Epithelial cell of proximal tubule (primary cell): ENCODE measurements around the gene PNMT. TPM values are rescaled to one million over a fixed set of nuclear protein-coding genes. Genes with fewer than 3 reads are reported as not detected.

Experiments used
- DNase-seq: peaks from one replicate; pipeline ENCODE4 v3.0.0-alpha.2; 2011; ENCODE audit warnings: low read depth
- H3K4me3 ChIP-seq: 2 replicates; pipeline ENCODE4 v1.5.1; 2011; ENCODE audit warnings: low read depth, mild to moderate bottlenecking, low read length
- total RNA-seq: library from RNA; depleted of rRNA; stranded (reverse); fragments of >200 nt; gene quantifications from 2 replicates; pipeline ENCODE4 v1.2.3, GENCODE V29; 2015
- TF ChIP-seq, protein P1 (sequence below): conservative IDR thresholded peaks from 2 replicates; pipeline ENCODE4 v1.5.1; 2012; ENCODE audit warnings: low read depth, mild to moderate bottlenecking, low read length

The PNMT gene
- total RNA-seq, 1 donor from 2014 or later = not detected

- no peak overlapping the region for H3K4me3 ChIP-seq
- DNase-seq = no peak
- TF ChIP-seq, protein P1, sequence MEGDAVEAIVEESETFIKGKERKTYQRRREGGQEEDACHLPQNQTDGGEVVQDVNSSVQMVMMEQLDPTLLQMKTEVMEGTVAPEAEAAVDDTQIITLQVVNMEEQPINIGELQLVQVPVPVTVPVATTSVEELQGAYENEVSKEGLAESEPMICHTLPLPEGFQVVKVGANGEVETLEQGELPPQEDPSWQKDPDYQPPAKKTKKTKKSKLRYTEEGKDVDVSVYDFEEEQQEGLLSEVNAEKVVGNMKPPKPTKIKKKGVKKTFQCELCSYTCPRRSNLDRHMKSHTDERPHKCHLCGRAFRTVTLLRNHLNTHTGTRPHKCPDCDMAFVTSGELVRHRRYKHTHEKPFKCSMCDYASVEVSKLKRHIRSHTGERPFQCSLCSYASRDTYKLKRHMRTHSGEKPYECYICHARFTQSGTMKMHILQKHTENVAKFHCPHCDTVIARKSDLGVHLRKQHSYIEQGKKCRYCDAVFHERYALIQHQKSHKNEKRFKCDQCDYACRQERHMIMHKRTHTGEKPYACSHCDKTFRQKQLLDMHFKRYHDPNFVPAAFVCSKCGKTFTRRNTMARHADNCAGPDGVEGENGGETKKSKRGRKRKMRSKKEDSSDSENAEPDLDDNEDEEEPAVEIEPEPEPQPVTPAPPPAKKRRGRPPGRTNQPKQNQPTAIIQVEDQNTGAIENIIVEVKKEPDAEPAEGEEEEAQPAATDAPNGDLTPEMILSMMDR = no peak
Measured at GRCh38 chr17:39661744-39662541, 6.3 kb upstream of the PNMT start.

DNA sequence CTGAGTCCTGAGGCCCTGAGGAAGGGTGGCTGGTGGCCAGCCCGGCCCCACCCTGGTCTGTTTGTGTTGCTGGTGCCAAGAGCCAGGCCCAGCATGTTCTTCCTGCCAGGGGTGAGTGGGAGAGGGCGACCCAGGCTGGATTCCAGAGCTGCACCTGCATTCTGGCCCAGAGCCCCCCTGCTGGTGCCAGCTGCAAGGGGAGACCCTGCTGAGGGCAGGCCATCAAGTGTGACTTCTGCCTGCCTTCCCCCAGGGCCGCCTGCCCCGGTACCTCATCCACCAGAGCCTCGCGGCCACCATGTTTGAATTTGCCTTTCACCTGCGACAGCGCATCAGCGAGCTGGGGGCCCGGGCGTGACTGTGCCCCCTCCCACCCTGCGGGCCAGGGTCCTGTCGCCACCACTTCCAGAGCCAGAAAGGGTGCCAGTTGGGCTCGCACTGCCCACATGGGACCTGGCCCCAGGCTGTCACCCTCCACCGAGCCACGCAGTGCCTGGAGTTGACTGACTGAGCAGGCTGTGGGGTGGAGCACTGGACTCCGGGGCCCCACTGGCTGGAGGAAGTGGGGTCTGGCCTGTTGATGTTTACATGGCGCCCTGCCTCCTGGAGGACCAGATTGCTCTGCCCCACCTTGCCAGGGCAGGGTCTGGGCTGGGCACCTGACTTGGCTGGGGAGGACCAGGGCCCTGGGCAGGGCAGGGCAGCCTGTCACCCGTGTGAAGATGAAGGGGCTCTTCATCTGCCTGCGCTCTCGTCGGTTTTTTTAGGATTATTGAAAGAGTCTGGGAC, 5.5 kb upstream of the PNMT start:
- H3K4me3 ChIP-seq = no peak overlapping the region
- TF ChIP-seq, protein P1 = no peak
- no peak for DNase-seq

GRCh38 chr17:39663340-39663687, 4.9 kb upstream of the PNMT start:
- TF ChIP-seq, protein P1 = no peak
- no peak overlapping the region for H3K4me3 ChIP-seq
- DNase-seq = no peak

- peak overlapping the region; percentile 26 for H3K4me3 ChIP-seq
- no peak for DNase-seq
- TF ChIP-seq, protein P1 = no peak
Measured at GRCh38 chr17:39663688-39664580, 4.3 kb upstream of the PNMT start.

DNA sequence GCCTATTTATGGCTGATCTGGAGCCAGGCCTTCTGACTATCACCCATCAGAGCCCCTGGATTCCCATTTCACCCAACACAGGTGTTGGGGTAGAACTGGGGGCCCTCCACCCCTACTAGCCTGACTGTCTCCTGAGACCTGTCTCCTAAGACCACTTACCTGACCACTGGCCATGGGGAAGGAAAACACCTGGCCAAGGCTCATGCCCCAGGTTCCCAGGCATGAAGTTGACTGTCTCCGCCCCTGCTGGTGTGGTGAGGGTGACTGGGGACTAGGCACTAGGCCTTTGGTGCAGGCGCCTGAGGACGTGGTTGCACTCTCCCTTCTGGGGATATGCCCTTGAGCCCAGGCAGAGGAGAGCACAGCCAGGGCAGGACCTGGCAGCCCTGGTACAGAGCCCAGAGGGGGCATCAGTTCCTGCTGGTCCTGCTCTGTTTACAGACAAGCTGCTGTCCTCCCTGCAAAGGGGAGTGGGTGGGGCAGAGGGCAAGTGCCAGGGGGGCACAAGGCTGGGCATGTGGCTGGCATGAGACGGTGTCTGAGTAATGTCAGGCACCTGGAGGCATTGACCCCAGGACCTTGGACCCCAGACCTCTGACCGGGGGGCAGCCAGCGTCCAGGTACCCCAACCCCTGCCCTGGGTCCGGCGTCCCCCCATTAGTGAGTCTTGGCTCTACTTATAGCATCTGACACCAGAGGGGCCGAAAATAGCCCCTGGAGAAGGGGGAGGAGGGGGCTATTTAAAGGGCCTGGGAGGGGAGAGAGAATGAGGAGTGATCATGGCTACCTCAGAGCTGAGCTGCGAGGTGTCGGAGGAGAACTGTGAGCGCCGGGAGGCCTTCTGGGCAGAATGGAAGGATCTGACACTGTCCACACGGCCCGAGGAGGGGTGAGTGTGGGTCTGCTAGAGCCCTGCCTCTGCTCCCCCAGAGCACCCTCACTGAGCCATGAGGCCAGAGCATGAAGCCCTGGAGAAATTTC, 3.4 kb upstream of the PNMT start, which contains the start of gene TCAP:
Gene TCAP, plus strand, starts transcription at position 769 of the 981 bp plus-strand sequence. Its CDS starts 11 bp downstream, at position 780.
- DNase-seq = no peak
- TF ChIP-seq, protein P1 = no peak
- no peak within 1 kb of the TSS for H3K4me3 ChIP-seq
